DND-41 (cell line): ENCODE measurements around the gene MSI2.

Source experiments
- ATAC-seq: fragments of 200-7000 bp; cut with Tn5 transposase; 3 replicates; pipeline ENCODE4 v1.9.1; 2021; ENCODE audit warnings: low read depth; ENCODE audit not compliant: insufficient read depth
- DNase-seq: peaks from one replicate; pipeline ENCODE4 v3.0.0-alpha.2; 2020
- H2AFZ ChIP-seq: 2 replicates; pipeline ENCODE4 v1.6.0; 2012; ENCODE audit warnings: low read depth, low read length
- H3K27ac ChIP-seq: 2 replicates; pipeline ENCODE4 v1.5.1; 2012; ENCODE audit warnings: low read length, inconsistent platforms
- H3K27me3 ChIP-seq: fragments of 200-600 bp; sonication (generic); 2 replicates; pipeline ENCODE4 v1.6.0; 2012; ENCODE audit warnings: low read length, mild to moderate bottlenecking, inconsistent platforms; ENCODE audit not compliant: insufficient read depth, poor library complexity
- H3K36me3 ChIP-seq: 2 replicates; pipeline ENCODE4 v1.5.1; 2012; ENCODE audit warnings: low read length, inconsistent platforms; ENCODE audit not compliant: insufficient read depth
- H3K4me1 ChIP-seq: 2 replicates; pipeline ENCODE4 v1.5.1; 2012; ENCODE audit warnings: mild to moderate bottlenecking, low read length; ENCODE audit not compliant: insufficient read depth
- H3K4me2 ChIP-seq: 2 replicates; pipeline ENCODE4 v1.6.0; 2012; ENCODE audit warnings: mild to moderate bottlenecking, moderate library complexity, low read length, inconsistent platforms; ENCODE audit not compliant: insufficient read depth
- H3K4me3 ChIP-seq, 2 experiments: fragments of 200-600 bp in 1 of 2; shearing (Covaris generic) in 1 of 2; 2 replicates each; pipeline ENCODE4 v1.5.1; 2012 to 2016; ENCODE audit warnings: inconsistent platforms in 2 of 2, low read length in 2 of 2, mild to moderate bottlenecking in 2 of 2, low read depth in 1 of 2, moderate library complexity in 1 of 2
- H3K79me2 ChIP-seq: 2 replicates; pipeline ENCODE4 v1.6.0; 2012; ENCODE audit warnings: low read length, inconsistent platforms; ENCODE audit not compliant: insufficient read depth
- H3K9ac ChIP-seq: 2 replicates; pipeline ENCODE4 v1.6.0; 2012; ENCODE audit warnings: low read depth, mild to moderate bottlenecking, inconsistent platforms, low read length, moderate library complexity
- H3K9me3 ChIP-seq: 2 replicates; pipeline ENCODE4 v1.5.1; 2012; ENCODE audit warnings: low read length, moderate library complexity, mild to moderate bottlenecking, inconsistent platforms; ENCODE audit not compliant: insufficient read depth, severe bottlenecking
- H4K20me1 ChIP-seq: 2 replicates; pipeline ENCODE4 v1.6.0; 2012; ENCODE audit warnings: low read length; ENCODE audit not compliant: insufficient read depth
- EZH2 ChIP-seq: IDR thresholded peaks from 3 replicates; pipeline ENCODE4 v1.6.1; 2012; ENCODE audit warnings: borderline replicate concordance, low read depth, mild to moderate bottlenecking, moderate library complexity, low read length, inconsistent platforms; ENCODE audit not compliant: severe bottlenecking
- TF ChIP-seq, protein P1 (sequence below): IDR thresholded peaks from 2 replicates; pipeline ENCODE4 v1.5.1; 2012; ENCODE audit warnings: borderline replicate concordance, low read length, moderate library complexity, mild to moderate bottlenecking; ENCODE audit not compliant: poor library complexity, severe bottlenecking; ENCODE audit errors: extremely low read depth

Gene MSI2

DNA sequence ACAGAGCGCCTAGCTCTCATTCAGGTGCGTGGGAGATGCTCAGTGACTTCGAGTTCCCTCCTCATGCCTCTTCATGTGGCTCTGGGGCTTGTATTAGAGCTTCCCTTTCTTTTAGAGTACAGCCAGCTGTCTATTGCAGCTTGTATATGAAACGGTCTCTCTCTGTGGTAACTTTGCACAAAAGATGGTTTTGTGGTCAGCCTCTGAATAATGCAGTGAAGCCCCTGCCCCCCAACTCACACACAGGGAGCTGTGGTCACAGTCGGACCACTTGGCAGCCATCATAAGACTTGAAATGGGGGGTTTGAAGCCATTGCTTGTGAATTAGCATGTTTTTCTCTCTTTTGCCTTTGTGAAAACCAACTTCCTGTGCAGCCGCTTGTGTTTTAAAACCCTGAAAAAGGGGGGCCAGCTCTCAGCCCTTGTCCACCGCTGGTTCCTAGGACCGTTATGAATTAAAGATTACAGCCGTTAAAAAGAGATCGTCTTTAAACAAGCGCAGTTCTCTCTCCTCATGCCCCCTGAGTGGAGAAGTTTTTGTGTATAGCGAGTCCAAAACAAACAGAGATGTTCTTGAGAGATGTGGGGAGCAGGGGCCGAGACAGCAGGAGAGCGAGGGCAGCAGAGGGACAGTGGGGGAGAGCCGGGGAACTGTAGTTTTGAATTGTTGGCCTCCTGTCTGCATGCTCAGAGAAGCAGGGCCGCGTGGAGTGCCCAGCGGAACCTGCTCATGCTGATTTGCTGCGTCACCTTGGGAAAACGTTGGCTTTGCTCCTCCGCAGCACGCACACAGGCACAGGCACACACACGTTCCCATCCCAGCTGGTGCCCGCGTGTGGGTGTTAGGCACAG, 199.0 kb downstream of the MSI2 start:
- no peak overlapping the region for H2AFZ ChIP-seq
- H3K36me3 ChIP-seq: peaks cover 67% of the 10 kb centered on the region
- no peaks in the 10 kb centered on the region for H4K20me1 ChIP-seq
- H3K4me2 ChIP-seq: peak overlapping the region; percentile 57
- ATAC-seq (peak; percentile 83), DNase-seq (peak; percentile 96)
- H3K27ac ChIP-seq: peak overlapping the region; percentile 97
- H3K79me2 ChIP-seq: peaks cover 88% of the 10 kb centered on the region
- H3K4me1 ChIP-seq: peaks cover 93% of the 10 kb centered on the region
- peak overlapping the region in 1 of 2 experiments; percentile 38; a peak in 1 of 4 replicates for H3K4me3 ChIP-seq
- H3K27me3 ChIP-seq: no peaks in the 10 kb centered on the region
- H3K9me3 ChIP-seq: no peaks in the 10 kb centered on the region
- TF ChIP-seq, protein P1, sequence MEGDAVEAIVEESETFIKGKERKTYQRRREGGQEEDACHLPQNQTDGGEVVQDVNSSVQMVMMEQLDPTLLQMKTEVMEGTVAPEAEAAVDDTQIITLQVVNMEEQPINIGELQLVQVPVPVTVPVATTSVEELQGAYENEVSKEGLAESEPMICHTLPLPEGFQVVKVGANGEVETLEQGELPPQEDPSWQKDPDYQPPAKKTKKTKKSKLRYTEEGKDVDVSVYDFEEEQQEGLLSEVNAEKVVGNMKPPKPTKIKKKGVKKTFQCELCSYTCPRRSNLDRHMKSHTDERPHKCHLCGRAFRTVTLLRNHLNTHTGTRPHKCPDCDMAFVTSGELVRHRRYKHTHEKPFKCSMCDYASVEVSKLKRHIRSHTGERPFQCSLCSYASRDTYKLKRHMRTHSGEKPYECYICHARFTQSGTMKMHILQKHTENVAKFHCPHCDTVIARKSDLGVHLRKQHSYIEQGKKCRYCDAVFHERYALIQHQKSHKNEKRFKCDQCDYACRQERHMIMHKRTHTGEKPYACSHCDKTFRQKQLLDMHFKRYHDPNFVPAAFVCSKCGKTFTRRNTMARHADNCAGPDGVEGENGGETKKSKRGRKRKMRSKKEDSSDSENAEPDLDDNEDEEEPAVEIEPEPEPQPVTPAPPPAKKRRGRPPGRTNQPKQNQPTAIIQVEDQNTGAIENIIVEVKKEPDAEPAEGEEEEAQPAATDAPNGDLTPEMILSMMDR: no peak
- TF ChIP-seq EZH2: no peak
- H3K9ac ChIP-seq: peak overlapping the region; percentile 68

DNA sequence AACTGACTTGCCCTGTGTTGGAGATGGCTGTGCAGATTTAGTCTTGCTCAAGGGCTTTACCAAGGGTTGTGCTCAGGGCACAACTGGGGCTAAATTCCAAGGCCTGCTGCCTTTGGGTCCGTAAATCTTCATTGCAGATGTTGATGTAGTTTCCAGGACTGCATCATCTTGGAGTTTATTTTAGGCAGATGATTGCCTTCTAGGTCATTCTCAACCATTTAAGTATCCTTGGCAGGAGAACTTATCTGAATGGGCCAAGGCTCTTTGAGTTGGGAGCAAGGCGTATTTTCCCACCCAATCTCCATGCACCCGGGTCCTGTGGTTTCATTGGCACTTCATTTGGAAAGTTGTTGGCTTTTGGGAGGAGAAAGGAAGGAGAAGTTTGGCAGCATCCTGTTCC, 200.3 kb downstream of the MSI2 start:
- Histone ChIP-seq H4K20me1 (no peaks in the 10 kb centered on the region), H3K36me3 (peaks cover 69% of the 10 kb centered on the region), H3K4me1 (peaks cover 93% of the 10 kb centered on the region), H3K27me3 (no peaks in the 10 kb centered on the region), H3K4me2 (peak overlapping the region; percentile 35), H3K9ac (peak overlapping the region; percentile 68), H3K79me2 (peaks cover 88% of the 10 kb centered on the region), H3K4me3 (peak overlapping the region in 1 of 2 experiments; percentile 1; a peak in 1 of 4 replicates), H2AFZ (no peak overlapping the region), H3K9me3 (no peaks in the 10 kb centered on the region), H3K27ac (peak overlapping the region; percentile 97)
- TF ChIP-seq, protein P1: no peak
- TF ChIP-seq EZH2: no peak
- DNase-seq (no peak), ATAC-seq (no peak)

DNA sequence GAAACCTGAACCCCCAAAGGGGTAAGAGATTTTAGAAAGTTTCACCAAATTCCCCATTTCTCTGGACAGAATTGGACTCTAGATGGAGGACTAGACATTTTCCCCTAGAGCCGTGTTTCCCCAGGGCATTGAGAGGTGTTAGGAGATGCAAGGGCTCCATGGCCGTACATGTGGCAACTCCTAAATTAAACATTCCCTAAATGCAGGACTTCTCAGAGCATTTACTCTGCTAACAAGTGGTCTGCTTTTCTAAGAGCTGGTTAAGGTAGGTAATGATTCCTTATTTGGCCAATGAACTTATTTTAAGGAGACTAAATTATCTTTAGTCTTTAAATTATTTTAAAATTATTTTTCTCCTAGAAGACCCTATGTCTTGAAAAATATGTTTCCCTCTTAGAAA, 200.9 kb downstream of the MSI2 start:
- Histone ChIP-seq H3K4me2 (peak overlapping the region; percentile 35; the same call in 1 of the 2 replicates), H3K27ac (peak overlapping the region; percentile 97), H3K4me1 (peaks cover 93% of the 10 kb centered on the region), H3K4me3 (no peak overlapping the region; a peak in 1 of 4 replicates), H3K36me3 (peaks cover 69% of the 10 kb centered on the region), H2AFZ (no peak overlapping the region), H4K20me1 (no peaks in the 10 kb centered on the region), H3K9me3 (no peaks in the 10 kb centered on the region), H3K79me2 (peaks cover 88% of the 10 kb centered on the region), H3K27me3 (no peaks in the 10 kb centered on the region), H3K9ac (peak overlapping the region; percentile 68)
- TF ChIP-seq EZH2: no peak
- ATAC-seq: no peak
- no peak for DNase-seq

DNA sequence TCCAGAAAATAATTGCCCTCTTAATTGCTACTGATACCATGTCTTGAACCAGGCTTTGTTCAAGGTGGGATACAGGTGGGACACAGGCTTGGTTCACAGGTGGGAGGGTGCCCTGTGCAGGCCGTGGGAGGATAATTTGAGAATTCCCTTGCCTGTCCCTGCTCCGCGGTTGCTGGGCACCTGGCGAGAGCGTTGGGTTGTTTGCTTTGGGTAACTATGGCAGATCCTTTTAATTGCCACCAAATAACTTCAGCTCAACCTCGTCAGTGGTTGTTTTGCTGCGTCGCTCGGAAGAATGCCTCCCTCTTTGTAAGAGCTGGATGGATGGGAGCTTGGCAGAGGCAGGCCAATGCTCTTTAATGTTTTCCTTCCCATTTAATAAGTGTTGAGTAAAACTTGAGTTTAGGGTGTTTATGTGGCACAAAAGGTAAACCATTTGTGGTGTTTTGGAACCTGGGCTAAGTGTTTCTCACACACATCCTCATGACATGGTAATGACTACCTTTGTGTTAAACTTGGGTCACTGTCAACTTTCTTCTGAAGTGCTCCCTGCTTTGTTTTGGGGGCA, 202.5 kb downstream of the MSI2 start:
- peak overlapping the region; percentile 34 for H3K9ac ChIP-seq

More for the DNA sequence above, 202.5 kb downstream of the MSI2 start:
- DNase-seq: no peak
- Histone ChIP-seq H3K36me3 (peaks cover 68% of the 10 kb centered on the region), H2AFZ (no peak overlapping the region), H3K27ac (peak overlapping the region; percentile 86), H3K4me2 (no peak overlapping the region), H4K20me1 (no peaks in the 10 kb centered on the region), H3K4me1 (peaks cover 93% of the 10 kb centered on the region), H3K79me2 (peaks cover 88% of the 10 kb centered on the region), H3K27me3 (no peaks in the 10 kb centered on the region), H3K9me3 (no peaks in the 10 kb centered on the region), H3K4me3 (no peak overlapping the region; a peak in 1 of 4 replicates)
- ATAC-seq: no peak
- TF ChIP-seq EZH2: no peak
- TF ChIP-seq, protein P1: no peak
